HepG2 (cell line): ENCODE results near the gene CD300A. TPM values are rescaled to one million over a fixed set of nuclear protein-coding genes. Genes with fewer than 3 reads are reported as not detected.
A peak's percentile ranks its signal among the peaks of the same experiment; 100 is the strongest.

Experiments
- DPF2 ChIP-seq: sonication (generic); formaldehyde crosslinking; IDR thresholded peaks from 2 replicates; pipeline ENCODE4 v1.4.0; 2020; ENCODE audit warnings: mild to moderate bottlenecking, low read depth, missing genetic modification reagents, borderline replicate concordance
- KMT2A ChIP-seq: sonication (generic); formaldehyde crosslinking; IDR thresholded peaks from 2 replicates; pipeline ENCODE4 v1.4.0; 2020; ENCODE audit warnings: missing genetic modification reagents
- MTA1 ChIP-seq: sonication (generic); formaldehyde crosslinking; IDR thresholded peaks from 2 replicates; pipeline ENCODE4 v1.4.0; 2020; ENCODE audit warnings: missing genetic modification reagents, mild to moderate bottlenecking, borderline replicate concordance
- ONECUT2 ChIP-seq: sonication (generic); formaldehyde crosslinking; IDR thresholded peaks from 2 replicates; pipeline ENCODE4 v1.4.0; 2020; ENCODE audit warnings: missing genetic modification reagents
- TOPORS ChIP-seq: sonication (generic); formaldehyde crosslinking; IDR thresholded peaks from 2 replicates; pipeline ENCODE4 v1.8.0; 2023; ENCODE audit warnings: mild to moderate bottlenecking, missing genetic modification reagents
- ZNF367 ChIP-seq: sonication (generic); formaldehyde crosslinking; IDR thresholded peaks from 2 replicates; pipeline ENCODE4 v1.4.0; 2020; ENCODE audit warnings: missing genetic modification reagents, borderline replicate concordance
- ZNF780A ChIP-seq: sonication (generic); formaldehyde crosslinking; IDR thresholded peaks from 2 replicates; pipeline ENCODE4 v1.8.0; 2022; ENCODE audit warnings: mild to moderate bottlenecking, missing genetic modification reagents, moderate library complexity
- polyA plus RNA-seq, 8 experiments: library from polyadenylated mRNA; depleted of rRNA in 3 of 8; stranded (reverse) in 7 of 8; unstranded in 1 of 8; fragments of >200 nt; fragmentation: Illumina TruSeq in 4 of 8; extraction: Trizol in 4 of 8; gene quantifications; 2 replicates each; pipeline versions ENCODE4 v1.2.1 to v1.2.3, GENCODE V29; 2011 to 2016; ENCODE audit warnings: low read depth in 4 of 8, missing spikeins in 1 of 8, mixed read lengths in 1 of 8; ENCODE audit not compliant: insufficient read depth in 1 of 8
- total RNA-seq, 5 experiments: library from RNA; depleted of rRNA; stranded (reverse); fragments of >200 nt; fragmentation: Illumina TruSeq; extraction: Trizol; gene quantifications; 2 replicates each; pipeline ENCODE4 v1.2.3, GENCODE V29; 2016; ENCODE audit warnings: low read depth in 1 of 5
- TF ChIP-seq, protein P1 (sequence below): sonication (generic); formaldehyde crosslinking; IDR thresholded peaks from 2 replicates; pipeline ENCODE4 v1.4.0; 2020; ENCODE audit warnings: mild to moderate bottlenecking, missing genetic modification reagents
- TF ChIP-seq, protein P2 (sequence below): sonication (generic); formaldehyde crosslinking; IDR thresholded peaks from 2 replicates; pipeline ENCODE4 v1.4.0; 2020; ENCODE audit warnings: missing genetic modification reagents, borderline replicate concordance
- TF ChIP-seq, protein P3 (sequence below): sonication (generic); formaldehyde crosslinking; IDR thresholded peaks from 2 replicates; pipeline ENCODE4 v1.5.1; 2020; ENCODE audit warnings: missing genetic modification reagents, mild to moderate bottlenecking, borderline replicate concordance
- TF ChIP-seq, protein P4 (sequence below): sonication (generic); formaldehyde crosslinking; IDR thresholded peaks from 2 replicates; pipeline ENCODE4 v1.9.0; 2021; ENCODE audit warnings: missing genetic modification reagents, mild to moderate bottlenecking, borderline replicate concordance
- TF ChIP-seq, protein P5 (sequence below): sonication (generic); formaldehyde crosslinking; IDR thresholded peaks from 2 replicates; pipeline ENCODE4 v1.9.0; 2022; ENCODE audit warnings: low read depth, missing genetic modification reagents

The CD300A gene
- total and polyA plus RNA-seq, 2 of the 13 experiments (the other 11 are each of a cell fraction or from before 2014, with no cell fraction given), result not detected

DNA sequence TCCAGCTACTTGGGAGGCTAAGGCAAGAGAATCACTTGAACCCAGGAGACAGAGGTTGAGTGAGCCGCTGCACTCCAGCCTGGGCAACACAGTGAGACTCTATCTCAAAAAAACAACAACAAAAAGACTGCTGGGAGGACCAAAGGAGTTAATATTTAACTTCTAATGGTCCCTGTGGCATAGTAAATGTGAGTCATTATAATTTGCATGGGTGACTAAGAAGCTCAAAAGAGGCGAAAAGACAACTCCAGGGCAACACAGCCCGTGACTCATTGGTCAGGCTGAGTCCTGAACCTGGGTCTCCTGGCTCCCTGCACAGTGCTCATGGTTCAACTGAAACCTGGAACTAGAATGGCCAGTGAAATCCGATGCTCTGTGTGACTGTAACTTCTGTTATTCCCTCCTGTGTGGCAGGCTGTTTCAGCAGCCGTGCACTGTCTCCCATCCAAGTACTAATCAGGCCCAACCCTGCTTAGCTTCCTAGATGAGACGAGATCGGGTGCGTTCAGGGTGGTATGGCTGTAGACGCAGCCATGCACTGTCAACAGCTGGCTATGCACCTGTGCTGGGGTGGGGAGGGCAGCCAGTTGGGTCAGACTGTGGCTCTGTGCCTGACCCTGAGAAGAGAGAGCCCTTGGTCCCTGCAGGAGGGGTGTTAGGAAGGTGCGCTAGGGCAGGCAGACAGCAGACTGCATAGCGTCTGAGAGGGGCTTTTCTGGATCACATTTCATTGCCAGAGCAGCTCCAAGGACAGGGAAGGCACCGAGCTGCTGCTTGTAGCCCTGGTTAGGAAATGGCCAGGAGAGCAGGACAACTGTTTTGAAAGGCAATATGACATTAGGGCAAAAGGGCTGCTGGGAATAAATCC is 49.0 kb upstream of the CD300A start (continued):
- TF ChIP-seq, protein P1, sequence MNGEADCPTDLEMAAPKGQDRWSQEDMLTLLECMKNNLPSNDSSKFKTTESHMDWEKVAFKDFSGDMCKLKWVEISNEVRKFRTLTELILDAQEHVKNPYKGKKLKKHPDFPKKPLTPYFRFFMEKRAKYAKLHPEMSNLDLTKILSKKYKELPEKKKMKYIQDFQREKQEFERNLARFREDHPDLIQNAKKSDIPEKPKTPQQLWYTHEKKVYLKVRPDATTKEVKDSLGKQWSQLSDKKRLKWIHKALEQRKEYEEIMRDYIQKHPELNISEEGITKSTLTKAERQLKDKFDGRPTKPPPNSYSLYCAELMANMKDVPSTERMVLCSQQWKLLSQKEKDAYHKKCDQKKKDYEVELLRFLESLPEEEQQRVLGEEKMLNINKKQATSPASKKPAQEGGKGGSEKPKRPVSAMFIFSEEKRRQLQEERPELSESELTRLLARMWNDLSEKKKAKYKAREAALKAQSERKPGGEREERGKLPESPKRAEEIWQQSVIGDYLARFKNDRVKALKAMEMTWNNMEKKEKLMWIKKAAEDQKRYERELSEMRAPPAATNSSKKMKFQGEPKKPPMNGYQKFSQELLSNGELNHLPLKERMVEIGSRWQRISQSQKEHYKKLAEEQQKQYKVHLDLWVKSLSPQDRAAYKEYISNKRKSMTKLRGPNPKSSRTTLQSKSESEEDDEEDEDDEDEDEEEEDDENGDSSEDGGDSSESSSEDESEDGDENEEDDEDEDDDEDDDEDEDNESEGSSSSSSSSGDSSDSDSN (CRISPR knock-in tag), result peak; percentile 80
- TF ChIP-seq, protein P2, sequence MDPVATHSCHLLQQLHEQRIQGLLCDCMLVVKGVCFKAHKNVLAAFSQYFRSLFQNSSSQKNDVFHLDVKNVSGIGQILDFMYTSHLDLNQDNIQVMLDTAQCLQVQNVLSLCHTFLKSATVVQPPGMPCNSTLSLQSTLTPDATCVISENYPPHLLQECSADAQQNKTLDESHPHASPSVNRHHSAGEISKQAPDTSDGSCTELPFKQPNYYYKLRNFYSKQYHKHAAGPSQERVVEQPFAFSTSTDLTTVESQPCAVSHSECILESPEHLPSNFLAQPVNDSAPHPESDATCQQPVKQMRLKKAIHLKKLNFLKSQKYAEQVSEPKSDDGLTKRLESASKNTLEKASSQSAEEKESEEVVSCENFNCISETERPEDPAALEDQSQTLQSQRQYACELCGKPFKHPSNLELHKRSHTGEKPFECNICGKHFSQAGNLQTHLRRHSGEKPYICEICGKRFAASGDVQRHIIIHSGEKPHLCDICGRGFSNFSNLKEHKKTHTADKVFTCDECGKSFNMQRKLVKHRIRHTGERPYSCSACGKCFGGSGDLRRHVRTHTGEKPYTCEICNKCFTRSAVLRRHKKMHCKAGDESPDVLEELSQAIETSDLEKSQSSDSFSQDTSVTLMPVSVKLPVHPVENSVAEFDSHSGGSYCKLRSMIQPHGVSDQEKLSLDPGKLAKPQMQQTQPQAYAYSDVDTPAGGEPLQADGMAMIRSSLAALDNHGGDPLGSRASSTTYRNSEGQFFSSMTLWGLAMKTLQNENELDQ (CRISPR knock-in tag), result no peak
- peak; percentile 48 for TF ChIP-seq KMT2A (CRISPR knock-in tag)
- TF ChIP-seq, protein P3, sequence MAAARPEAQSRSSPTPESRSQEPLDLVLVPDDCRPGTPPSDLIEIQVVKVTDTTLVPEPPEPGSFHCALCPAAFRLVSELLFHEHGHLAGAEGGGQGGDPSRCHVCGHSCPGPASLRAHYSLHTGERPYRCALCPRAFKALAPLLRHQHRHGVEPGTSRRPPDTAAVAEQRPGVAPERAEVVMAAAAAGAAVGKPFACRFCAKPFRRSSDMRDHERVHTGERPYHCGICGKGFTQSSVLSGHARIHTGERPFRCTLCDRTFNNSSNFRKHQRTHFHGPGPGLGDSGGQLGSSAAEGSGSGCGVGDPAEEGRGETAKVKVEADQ (CRISPR knock-in tag), result peak; percentile 80; the same call in 1 of the 2 replicates
- no peak for TF ChIP-seq MTA1
- peak; percentile 99 for TF ChIP-seq ZNF780A (CRISPR knock-in tag)
- 0 out of 2 replicates have a peak, but pooled peaks have one; percentile 59 for TF ChIP-seq TOPORS (CRISPR knock-in tag)
- no peak for TF ChIP-seq ONECUT2 (CRISPR knock-in tag)
- no peak for TF ChIP-seq ZNF367
- TF ChIP-seq, protein P4, sequence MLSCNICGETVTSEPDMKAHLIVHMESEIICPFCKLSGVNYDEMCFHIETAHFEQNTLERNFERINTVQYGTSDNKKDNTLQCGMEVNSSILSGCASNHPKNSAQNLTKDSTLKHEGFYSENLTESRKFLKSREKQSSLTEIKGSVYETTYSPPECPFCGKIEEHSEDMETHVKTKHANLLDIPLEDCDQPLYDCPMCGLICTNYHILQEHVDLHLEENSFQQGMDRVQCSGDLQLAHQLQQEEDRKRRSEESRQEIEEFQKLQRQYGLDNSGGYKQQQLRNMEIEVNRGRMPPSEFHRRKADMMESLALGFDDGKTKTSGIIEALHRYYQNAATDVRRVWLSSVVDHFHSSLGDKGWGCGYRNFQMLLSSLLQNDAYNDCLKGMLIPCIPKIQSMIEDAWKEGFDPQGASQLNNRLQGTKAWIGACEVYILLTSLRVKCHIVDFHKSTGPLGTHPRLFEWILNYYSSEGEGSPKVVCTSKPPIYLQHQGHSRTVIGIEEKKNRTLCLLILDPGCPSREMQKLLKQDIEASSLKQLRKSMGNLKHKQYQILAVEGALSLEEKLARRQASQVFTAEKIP (CRISPR knock-in tag), result no peak
- TF ChIP-seq, protein P5, sequence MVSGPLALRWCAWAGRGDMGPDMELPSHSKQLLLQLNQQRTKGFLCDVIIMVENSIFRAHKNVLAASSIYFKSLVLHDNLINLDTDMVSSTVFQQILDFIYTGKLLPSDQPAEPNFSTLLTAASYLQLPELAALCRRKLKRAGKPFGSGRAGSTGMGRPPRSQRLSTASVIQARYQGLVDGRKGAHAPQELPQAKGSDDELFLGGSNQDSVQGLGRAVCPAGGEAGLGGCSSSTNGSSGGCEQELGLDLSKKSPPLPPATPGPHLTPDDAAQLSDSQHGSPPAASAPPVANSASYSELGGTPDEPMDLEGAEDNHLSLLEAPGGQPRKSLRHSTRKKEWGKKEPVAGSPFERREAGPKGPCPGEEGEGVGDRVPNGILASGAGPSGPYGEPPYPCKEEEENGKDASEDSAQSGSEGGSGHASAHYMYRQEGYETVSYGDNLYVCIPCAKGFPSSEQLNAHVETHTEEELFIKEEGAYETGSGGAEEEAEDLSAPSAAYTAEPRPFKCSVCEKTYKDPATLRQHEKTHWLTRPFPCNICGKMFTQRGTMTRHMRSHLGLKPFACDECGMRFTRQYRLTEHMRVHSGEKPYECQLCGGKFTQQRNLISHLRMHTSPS (CRISPR knock-in tag), result peak; percentile 57; the same call in 1 of the 2 replicates
- no peak for TF ChIP-seq DPF2 (CRISPR knock-in tag)
